GM19240 (cell line): ENCODE results near the gene ZNF282.
A peak's percentile ranks its signal among the peaks of the same experiment; 100 is the strongest.
"Not testable (repeated sequence)": the region's sequence is repeated elsewhere in the genome, so short reads cannot be mapped to it uniquely, and the experiment has no call there.

Experiments
- DNase-seq: peaks from one replicate; pipeline ENCODE4 v3.0.0; 2011; ENCODE audit warnings: low spot score; ENCODE audit not compliant: insufficient read length

Gene ZNF282

GRCh38 chr7:149254181-149254858 lies 59.0 kb downstream of the ZNF282 start:
- DNase-seq = no peak

GRCh38 chr7:149255174-149255573 lies 59.8 kb downstream of the ZNF282 start:
- no peak for DNase-seq

- DNase-seq = no peak
Observed at GRCh38 chr7:149256568-149256967, 61.2 kb downstream of the ZNF282 start.

- no peak for DNase-seq
Observed at GRCh38 chr7:149257146-149257545, 61.8 kb downstream of the ZNF282 start.

- no peak for DNase-seq
Observed at GRCh38 chr7:149261316-149261828, 66.0 kb downstream of the ZNF282 start.

- DNase-seq = peak; percentile 84
Observed at GRCh38 chr7:149261829-149262617, 66.7 kb downstream of the ZNF282 start, which contains the start of gene ZNF783. Gene ZNF783, plus strand, starts transcription at chr7:149262196. Its CDS starts 138 bp downstream, at chr7:149262334.

GRCh38 chr7:149266451-149266850 lies 71.1 kb downstream of the ZNF282 start:
- DNase-seq = no peak

- DNase-seq = no peak
Observed at GRCh38 chr7:149267733-149268132, 72.4 kb downstream of the ZNF282 start.

GRCh38 chr7:149274424-149274823 lies 79.1 kb downstream of the ZNF282 start:
- not testable (repeated sequence) for DNase-seq
